Eye (tissue), 1 donor: ENCODE results near the gene S100A12.

Source experiments
- DNase-seq: peaks from one replicate; pipeline ENCODE4 v3.0.0-alpha.2; 2015

The S100A12 gene

GRCh38 chr1:153365696-153366095 is 9.7 kb downstream of the S100A12 start:
- DNase-seq = no peak

GRCh38 chr1:153364766-153365666 is 10.4 kb downstream of the S100A12 start:
- no peak for DNase-seq

DNA sequence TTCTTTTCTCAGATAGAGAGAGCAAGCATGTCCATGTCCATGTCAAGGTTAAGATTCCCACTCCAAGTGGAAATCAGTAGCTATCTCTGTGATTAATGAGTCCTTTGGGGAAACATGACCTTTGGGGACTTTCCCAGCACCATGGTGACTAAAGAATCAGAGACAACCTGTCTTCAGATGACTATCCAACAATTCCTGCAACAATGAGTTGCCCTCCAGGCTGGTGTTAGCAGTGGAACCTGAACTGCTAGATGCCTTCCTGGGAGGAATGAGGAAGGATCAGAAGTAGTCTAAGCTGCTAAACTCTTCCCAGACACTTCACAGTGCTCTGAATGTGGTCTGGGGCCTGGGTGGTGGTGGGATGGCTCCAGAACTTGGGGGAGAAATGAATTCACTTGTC is 11.3 kb downstream of the S100A12 start:
- DNase-seq = no peak

GRCh38 chr1:153363641-153364040 is 11.8 kb downstream of the S100A12 start:
- no peak for DNase-seq

GRCh38 chr1:153362187-153362775 is 13.1 kb downstream of the S100A12 start:
- peak; percentile 74 for DNase-seq

DNA sequence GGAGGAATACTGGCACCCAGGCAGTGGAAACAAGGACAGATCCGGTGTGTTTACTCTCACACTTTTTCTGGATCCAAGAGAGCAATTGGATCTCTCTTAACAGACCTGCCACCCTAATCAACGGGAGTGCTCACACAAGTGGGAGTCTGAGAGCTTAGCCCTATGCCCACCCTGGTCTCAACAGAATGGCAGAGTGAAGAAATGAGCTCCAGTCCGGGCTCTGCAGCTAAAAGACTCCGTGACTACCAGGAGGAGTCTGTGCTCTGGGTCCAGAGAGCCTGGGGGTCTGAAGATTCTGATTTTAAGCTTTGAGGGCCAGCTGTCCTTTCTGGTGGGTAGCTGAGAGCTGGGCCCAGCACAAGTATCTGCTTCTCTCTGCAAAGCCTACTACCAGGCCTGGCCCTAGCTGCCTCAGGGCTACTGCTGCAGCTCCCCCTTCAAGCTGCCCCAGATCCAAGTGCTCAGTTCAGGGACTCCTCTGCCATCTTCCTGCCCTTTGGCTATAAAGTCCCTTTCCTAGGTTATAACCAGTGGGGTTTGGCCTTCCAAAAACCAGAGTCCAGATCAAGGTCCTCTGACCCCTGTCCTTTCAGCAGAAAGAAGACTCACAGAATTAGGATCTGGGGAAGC is 13.8 kb downstream of the S100A12 start:
- DNase-seq = no peak

DNA sequence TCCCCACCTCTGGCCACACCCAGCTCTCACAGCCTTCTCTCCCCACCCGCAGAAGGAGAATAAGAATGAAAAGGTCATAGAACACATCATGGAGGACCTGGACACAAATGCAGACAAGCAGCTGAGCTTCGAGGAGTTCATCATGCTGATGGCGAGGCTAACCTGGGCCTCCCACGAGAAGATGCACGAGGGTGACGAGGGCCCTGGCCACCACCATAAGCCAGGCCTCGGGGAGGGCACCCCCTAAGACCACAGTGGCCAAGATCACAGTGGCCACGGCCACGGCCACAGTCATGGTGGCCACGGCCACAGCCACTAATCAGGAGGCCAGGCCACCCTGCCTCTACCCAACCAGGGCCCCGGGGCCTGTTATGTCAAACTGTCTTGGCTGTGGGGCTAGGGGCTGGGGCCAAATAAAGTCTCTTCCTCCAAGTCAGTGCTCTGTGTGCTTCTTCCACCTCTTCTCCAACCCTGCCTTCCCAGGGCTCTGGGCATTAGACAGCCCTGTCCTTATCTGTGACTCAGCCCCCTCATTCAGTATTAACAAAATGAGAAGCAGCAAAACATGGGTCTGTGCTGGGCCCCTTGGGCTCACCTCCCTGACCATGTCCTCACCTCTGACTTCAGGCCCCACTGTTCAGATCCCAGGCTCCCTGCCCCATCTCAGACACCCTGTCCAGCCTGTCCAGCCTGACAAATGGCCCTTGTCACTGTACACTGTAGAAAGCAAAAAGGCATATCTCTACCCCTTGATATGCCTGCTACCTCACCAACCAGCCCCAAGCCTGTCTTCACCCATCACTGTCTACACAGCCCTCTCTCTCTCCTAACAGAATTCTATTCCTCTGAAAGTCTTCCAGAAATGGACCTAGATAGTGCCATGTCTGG is 14.6 kb downstream of the S100A12 start:
- no peak for DNase-seq

DNA sequence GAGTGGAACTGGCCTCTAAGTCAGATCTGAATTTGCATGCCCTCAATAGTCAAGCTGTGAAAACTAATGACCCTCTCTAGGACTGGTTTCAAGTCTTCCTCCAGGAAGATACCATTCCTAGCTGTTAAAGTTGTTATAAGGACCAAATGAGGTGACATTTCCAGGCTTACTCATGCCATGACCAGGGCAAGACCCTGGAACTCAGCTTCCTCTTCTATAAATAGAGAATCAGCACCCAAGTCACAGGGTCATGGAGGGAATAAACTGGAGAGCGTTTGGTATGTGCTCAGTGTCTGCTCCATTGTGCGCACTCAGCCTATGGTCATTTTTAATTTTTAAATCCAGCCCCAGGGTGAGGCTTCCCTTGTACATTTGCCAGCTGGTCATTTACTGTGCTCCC is 15.2 kb downstream of the S100A12 start:
- DNase-seq = no peak

DNA sequence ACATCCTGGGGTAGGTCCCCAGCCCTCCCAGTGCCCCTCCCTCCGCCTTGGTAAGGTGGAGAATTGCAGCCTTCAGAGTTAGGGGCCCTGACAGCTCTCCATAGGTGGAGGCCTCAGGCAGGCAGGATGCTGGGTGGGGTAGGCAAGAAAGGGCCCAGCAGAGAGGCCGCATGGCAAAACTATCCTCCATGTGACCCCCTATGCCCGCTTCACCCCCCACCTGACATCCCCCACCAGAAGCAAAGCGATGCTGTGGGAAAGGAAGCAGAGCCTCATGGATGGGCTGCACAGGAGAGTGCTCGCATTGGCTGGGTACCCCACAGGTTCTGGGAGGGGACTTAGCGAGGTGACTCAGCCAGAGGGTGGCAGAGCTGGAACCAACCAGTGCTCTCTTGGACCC is 16.2 kb downstream of the S100A12 start:
- DNase-seq = no peak

DNA sequence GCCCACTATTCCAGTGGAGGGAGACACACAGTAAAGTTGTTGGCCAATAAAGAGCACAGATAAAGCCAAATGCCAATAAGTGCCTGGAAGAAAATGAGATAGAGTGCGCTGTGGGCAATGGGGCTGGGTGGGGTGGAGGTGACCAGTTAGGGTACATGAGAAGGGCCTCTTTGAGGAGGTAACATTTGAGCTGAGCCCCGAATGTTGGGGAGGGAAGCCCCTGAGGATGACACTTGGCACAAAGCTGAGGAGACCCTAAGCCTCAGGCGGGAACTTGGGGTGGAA is 16.8 kb downstream of the S100A12 start:
- no peak for DNase-seq

GRCh38 chr1:153357853-153358690 is 17.3 kb downstream of the S100A12 start, which contains the start of gene S100A9:
Gene S100A9 (plus strand): TSS chr1:153357854. CDS start chr1:153358284, 430 bp downstream.
- no peak for DNase-seq

DNA sequence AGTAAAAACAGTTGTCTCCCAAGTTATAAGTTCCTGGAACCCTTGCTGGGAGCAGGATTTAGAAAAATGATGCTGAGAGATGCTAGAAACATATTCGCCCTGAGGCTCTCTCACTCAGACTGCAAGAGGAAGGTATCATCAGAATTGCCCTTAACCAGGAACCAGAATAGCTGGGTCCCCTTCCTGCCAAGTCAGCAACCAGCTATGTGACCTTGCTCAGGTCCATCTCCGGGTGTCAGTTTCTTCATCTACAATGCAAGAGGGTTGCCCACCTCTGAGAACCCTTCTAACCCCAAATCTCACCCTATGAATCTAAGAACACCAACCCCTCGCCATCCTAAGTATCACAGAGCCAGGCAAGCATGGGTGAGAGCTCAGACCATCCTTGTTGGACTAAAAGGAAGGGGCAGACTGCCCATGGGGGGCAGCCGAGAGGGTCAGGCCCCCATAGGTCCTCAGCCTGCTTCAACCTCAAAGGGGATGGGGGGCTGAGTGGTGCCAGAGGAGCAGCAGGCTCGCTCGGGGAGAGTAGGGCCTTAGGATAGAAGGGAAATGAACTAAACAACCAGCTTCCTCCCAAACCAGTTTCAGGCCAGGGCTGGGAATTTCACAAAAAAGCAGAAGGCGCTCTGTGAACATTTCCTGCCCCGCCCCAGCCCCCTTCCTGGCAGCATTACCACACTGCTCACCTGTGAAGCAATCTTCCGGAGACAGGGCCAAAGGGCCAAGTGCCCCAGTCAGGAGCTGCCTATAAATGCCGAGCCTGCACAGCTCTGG is 18.2 kb downstream of the S100A12 start:
- no peak for DNase-seq

GRCh38 chr1:153356392-153357075 is 18.9 kb downstream of the S100A12 start:
- DNase-seq = no peak

DNA sequence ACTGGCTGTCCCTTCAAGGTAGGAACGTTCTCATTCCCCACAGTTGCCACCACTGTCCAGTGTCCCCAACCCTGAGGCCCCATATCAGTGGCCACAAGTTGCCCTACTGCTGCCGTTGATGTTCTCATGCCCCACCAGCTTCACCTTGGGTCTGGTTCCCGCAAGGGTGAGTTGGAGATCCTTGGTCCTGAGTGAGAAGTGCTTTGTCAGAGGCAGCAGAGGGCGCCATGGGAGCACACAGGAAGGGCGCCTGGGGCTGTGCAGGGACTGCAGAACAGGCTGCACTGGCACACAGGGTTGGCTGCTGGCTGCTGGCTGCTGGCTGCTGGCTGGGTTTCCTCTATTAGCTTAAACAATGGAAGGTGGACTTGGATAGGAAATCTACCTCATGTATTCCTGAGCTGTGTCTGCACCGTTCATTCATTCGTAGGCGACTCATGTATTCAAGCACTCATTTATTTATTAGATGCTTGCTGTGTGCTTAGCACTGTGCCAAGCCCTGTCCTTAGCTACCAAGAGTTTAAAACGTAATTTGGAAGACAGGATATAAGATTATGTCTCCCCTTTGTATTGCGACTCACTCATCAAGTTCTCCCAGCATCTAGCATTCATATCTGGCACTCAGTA is 19.9 kb downstream of the S100A12 start:
- peak; percentile 23 for DNase-seq

DNA sequence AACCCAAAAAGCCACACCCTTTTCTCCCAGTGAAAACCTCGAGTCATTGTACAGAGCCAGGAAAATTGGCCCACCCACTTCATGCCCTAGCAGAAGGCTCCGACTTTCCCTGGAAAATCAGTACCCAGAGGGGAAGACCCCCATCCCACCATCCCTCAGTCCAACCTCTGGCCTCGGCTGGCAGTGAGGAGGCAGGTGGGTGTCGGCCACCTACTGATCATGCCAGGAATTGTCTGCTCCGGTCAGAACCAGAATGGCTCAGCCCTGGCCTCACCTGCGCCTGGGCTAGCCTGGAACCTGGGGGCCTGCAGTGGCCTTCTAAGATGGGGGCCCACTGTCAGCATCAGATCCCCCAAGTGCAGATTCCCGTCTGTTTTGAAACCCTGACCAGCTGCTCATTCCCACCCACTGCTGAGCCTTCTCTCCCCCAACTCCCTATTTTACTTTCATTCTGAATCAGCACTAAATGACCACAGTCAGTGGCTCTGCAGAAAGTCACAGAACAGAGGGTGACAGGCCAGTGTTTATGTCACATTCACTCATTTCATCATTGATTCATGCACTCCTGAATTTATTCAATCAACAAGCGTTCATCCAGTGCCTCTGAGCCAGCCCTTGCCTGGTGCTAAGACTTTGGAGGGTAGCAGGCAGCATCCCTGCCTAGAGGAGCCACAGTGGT is 20.8 kb downstream of the S100A12 start:
- no peak for DNase-seq

DNA sequence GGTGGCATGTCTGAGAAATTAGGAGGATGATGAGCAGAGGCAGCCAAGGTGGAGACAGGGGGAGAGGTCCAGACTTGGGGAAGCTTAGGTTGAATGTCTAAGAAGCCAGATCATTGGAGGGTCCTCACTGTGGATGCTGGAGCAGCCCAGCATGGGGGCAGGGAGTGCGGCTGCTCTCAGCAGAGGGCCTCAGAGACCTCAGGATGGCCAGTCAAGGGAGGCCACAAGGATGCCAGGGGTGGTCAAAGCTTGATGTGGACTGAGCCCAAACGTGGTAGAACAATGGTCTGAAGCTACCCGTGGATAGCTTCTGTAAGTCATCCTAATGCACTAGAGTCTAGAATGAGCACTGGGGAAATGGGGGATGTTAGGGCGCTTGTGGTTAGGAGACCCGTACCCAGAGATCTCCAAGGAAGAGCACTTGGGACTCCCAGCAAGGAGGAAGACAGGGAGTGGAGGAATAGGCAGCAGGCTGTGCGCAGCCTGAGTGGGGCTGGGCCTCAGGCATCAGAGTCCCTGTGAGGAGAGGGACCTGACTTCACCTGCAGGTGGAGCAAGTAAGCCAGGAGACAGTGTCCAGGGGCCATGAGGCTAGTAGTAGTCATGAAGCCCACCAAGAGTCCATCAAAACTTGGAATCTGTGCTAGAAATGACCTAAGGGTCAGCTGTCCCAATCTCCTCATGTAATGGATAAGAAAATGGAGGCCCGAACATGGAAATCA is 22.0 kb downstream of the S100A12 start:
- DNase-seq = peak; percentile 40

DNA sequence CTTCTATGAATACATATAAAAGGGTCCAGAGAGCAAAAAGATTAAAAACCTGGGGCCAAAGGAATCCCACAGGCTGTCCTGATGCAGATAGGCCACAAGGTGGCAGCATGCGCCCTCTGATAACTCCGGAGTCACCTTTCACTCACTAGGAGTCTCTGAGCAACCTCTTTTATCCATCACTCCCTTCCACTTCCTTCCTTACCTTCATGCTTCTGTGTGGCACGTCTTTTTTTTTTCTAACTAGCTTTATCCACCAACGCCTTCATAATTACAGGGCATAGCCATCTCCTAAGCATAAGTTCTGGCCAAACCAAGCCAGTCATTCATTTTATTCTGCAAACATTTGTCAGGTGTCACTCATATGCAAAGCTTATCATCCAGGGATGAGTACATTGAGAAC is 22.9 kb downstream of the S100A12 start:
- DNase-seq = peak; percentile 84

DNA sequence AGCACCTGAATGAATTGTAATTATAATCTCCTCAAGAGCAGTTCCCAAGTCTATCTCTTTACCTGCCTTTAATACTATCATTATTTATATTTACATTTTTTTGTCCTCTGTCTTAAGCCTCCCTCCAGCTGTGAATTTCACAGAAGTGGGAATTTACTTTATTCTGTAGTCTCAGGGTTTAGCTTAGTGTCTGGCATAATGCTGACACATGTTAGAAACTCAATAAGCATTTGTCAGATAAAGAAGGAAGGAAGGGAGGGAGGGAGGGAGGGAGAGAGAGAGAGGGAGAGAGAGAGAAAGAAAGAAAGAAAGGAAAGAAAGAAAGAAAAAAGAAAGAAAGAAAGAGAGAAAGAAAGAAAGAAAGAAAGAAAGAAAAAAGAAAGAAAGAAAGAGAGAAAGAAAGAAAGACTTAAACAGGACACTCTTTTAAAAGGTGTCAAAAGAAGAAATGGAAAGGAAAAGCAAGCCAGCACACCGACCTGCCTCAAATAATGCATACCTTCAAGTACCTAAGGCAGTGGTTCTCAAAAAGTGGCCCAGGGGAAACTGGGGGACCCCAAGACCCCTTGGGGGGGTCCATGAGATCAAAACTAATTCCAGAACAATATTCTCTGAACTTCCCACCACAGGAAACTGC is 25.0 kb downstream of the S100A12 start:
- no peak for DNase-seq
